ENCODE data around the gene TLL2.

- TF ChIP-seq, protein P1, sequence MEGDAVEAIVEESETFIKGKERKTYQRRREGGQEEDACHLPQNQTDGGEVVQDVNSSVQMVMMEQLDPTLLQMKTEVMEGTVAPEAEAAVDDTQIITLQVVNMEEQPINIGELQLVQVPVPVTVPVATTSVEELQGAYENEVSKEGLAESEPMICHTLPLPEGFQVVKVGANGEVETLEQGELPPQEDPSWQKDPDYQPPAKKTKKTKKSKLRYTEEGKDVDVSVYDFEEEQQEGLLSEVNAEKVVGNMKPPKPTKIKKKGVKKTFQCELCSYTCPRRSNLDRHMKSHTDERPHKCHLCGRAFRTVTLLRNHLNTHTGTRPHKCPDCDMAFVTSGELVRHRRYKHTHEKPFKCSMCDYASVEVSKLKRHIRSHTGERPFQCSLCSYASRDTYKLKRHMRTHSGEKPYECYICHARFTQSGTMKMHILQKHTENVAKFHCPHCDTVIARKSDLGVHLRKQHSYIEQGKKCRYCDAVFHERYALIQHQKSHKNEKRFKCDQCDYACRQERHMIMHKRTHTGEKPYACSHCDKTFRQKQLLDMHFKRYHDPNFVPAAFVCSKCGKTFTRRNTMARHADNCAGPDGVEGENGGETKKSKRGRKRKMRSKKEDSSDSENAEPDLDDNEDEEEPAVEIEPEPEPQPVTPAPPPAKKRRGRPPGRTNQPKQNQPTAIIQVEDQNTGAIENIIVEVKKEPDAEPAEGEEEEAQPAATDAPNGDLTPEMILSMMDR (IDR thresholded peaks at IDR 0.05): no peak
- TF ChIP-seq POLR2A (IDR thresholded peaks at IDR 0.05): no peak
- TF ChIP-seq POLR2AphosphoS5 (IDR thresholded peaks at IDR 0.05; ENCODE audit: insufficient read depth in 1 of 2, low read depth in 1 of 2): no peak
These were observed 115.8 kb downstream of the TLL2 start for GRCh38 chr10:96397902-96398301.
